Fibroblast of the aortic adventitia (primary cell): ENCODE data around the gene CMBL. TPM values are rescaled to one million over a fixed set of nuclear protein-coding genes. Genes with fewer than 3 reads are reported as not detected.

ENCODE experiments used
- DNase-seq: peaks from one replicate; pipeline ENCODE4 v3.0.0-alpha.2; 2010; ENCODE audit warnings: low read depth
- H3K4me3 ChIP-seq: 2 replicates; pipeline ENCODE4 v1.5.1; 2011; ENCODE audit warnings: low read depth, mild to moderate bottlenecking, control low read depth, low read length, moderate library complexity
- total RNA-seq: library from RNA; depleted of rRNA; stranded (reverse); fragments of >200 nt; gene quantifications from 2 replicates; pipeline ENCODE4 v1.2.3, GENCODE V29; 2012; ENCODE audit warnings: low replicate concordance
- TF ChIP-seq, protein P1 (sequence below): IDR thresholded peaks from 2 replicates; pipeline ENCODE4 v1.5.1; 2011; ENCODE audit warnings: mild to moderate bottlenecking, low read length, control low read depth, inconsistent platforms; ENCODE audit not compliant: insufficient read depth

The CMBL gene
- total RNA-seq, result 12.3 and 13.6 TPM in 2 replicates

DNA sequence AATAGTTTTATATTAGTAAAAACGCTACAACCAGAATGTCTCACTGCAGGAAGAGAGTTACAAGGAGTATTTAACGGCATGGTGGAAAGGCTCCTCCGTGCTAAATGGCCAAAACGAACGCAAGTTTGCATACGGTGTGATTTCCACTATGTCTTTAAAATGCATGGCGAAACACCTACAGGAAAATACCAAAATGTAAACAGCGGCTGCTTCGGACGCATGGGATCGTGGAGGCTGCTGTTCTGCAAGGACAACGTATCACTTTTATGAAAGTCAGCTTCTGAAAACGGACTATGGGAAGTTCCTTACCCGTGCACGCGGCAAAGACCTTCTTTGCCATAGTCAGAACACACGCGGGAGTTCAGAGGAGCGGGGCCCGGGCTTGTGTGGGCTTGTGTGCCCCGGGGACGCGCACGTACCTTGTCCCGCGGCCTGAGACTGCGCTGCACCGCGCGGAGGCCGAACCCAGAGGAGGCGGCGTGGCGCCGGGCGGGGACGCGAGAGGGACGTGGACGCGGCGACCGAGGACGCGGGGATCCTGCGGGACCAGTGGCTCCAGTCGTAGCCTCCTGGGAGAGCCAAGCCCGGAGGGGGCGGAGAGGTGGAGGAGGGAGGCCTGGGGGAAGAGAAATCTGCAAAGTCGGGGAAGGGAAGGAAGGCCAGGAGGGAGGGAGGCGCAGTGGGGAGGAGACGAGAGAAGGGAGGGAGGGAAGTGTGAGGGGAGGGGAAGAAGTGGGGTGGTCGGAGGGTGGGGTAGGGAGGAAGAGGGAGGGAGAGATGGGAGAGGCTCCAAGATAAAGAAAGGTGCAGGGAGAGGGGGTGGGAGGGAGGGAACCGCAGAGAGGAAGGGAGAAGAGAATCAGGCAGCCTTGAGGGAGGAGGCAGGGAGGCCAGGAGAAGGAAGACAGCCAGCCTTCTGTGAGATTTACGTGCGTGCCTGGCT, at the start of gene CMBL:
Gene CMBL (minus strand): TSS at position 697 of the 943 bp plus-strand sequence. CDS start 17,140 bp downstream, outside the sequence.
- TF ChIP-seq, protein P1, sequence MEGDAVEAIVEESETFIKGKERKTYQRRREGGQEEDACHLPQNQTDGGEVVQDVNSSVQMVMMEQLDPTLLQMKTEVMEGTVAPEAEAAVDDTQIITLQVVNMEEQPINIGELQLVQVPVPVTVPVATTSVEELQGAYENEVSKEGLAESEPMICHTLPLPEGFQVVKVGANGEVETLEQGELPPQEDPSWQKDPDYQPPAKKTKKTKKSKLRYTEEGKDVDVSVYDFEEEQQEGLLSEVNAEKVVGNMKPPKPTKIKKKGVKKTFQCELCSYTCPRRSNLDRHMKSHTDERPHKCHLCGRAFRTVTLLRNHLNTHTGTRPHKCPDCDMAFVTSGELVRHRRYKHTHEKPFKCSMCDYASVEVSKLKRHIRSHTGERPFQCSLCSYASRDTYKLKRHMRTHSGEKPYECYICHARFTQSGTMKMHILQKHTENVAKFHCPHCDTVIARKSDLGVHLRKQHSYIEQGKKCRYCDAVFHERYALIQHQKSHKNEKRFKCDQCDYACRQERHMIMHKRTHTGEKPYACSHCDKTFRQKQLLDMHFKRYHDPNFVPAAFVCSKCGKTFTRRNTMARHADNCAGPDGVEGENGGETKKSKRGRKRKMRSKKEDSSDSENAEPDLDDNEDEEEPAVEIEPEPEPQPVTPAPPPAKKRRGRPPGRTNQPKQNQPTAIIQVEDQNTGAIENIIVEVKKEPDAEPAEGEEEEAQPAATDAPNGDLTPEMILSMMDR, result no peak
- DNase-seq, result peak; percentile 68

DNA sequence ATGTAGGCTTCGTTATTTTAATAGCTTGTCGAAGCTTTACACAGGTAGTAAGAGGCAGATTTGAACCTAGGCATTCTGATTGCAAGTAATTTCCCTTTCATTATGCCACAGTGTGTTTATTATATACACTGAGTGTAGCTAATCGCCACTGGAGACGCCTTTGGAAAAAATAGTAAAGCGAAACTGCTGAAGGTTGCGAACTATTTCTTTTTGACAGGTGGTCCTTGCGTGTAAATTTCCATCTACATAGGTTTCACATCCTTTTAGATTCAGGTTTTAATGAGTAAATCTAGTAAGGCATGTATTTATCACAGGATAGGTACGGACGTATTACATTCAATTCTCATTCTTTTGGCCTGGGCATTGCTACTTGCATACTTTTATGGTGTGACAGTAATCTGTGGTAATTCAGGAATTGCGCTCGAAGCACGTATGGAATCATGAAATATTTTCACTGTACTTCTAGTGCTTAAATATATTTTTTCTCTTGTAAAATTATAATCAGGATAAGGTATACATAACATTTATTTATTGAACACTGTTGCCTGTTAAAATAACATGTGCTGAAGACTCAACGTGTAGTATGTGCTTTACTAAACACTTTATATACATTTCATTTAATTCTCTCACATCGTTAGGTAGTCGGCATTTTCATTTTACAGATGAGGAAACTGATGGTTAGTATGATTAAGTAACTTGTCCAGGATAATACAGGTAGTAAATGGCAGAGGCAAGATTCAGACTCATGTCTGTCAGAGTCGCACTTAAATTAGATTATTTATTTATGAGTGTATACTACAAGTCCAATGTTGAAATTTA, 47.6 kb upstream of the CMBL start:
- peak; percentile 57 for DNase-seq
- peak overlapping the region; percentile 82 for H3K4me3 ChIP-seq
- TF ChIP-seq, protein P1, result no peak

More for the DNA sequence above, at the start of gene CMBL:
- peak within 1 kb of the TSS; percentile 76 for H3K4me3 ChIP-seq

DNA sequence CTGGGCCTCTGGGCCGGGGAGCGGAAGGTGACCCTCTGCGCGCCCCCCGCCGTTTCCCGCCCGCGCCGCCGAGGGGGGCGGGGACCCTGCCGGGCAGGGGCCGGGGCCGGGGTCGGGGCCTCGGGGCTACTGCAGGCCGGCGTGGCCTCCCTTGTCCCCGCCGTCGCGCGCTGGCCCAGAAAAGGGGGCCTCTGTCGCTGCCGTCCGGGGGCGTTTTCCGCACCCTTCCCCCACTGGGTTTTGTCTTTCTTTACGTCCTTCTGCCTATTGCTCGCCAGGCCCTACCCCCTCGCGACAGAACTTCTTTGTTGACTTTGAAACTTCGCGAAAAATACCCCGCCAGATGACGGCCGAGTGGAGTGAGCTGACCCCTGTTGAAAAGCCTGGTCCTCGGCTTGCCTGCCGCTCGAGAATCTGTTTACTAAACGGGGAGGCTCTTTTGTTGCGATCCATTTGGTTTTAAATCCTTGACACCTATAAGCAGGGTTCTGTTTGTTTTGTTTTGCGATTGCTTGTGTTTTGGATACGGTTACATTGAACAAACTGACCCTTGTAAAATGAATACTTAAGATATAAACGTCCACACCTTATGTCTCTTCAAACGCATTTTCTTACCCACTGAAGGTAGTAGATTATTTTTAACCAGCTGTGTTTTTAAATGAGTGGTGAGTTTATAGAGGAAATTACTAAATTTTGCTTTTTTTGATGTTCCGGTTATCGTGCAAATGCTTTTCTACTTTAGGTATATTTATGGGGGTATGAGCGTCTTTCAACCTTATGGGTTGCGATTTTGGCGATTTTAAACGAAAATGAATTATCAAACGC, 46.6 kb upstream of the CMBL start:
- H3K4me3 ChIP-seq, result peak overlapping the region; percentile 82
- TF ChIP-seq, protein P1, result no peak
- peak; percentile 34 for DNase-seq

DNA sequence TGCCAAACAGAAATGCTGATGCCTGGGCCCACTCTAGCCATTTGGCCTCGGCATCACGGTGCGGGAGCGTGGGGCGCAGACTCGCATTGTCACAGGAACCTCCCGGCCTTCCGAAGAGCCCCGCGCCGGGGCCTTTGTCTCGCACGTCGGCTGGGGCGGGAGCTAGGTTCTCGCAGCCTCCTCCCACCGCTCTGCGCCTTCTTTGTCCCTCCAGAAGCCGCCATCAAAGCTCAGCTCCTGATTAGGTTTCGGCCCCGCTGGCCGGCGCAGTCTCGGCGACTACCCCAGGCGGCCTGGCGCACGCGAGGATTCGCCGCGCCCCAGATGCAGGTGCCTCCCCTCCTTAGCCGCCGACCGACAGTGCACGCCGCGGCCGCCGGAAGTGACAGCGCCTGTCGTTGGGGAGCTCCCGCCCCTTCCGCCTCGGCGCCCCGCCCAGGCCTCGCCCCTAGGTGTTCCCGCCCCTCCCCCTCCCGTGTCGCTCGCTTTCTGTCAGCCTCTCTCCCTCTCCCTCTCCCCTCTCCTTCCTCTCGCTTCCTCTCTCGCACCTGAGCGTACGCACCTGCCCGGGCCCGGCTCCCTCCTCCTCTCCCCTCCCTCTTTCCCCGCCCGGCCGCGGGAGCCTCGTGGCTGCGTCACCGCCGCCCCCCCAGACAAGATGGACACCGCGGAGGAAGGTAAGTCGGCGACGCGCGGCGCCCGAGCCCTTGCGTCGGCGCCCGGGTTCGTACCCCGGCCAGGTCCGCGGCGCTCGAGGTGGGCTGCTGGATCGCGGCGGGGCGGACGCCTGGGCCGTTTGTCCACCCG, 45.7 kb upstream of the CMBL start, which contains the start of gene MARCHF6:
Gene MARCHF6 (plus strand): TSS at position 455 of the 807 bp plus-strand sequence. CDS start 204 bp downstream, at position 659.
- TF ChIP-seq, protein P1, result no peak
- peak within 1 kb of the TSS; percentile 82 for H3K4me3 ChIP-seq
- peak; percentile 80 for DNase-seq

DNA sequence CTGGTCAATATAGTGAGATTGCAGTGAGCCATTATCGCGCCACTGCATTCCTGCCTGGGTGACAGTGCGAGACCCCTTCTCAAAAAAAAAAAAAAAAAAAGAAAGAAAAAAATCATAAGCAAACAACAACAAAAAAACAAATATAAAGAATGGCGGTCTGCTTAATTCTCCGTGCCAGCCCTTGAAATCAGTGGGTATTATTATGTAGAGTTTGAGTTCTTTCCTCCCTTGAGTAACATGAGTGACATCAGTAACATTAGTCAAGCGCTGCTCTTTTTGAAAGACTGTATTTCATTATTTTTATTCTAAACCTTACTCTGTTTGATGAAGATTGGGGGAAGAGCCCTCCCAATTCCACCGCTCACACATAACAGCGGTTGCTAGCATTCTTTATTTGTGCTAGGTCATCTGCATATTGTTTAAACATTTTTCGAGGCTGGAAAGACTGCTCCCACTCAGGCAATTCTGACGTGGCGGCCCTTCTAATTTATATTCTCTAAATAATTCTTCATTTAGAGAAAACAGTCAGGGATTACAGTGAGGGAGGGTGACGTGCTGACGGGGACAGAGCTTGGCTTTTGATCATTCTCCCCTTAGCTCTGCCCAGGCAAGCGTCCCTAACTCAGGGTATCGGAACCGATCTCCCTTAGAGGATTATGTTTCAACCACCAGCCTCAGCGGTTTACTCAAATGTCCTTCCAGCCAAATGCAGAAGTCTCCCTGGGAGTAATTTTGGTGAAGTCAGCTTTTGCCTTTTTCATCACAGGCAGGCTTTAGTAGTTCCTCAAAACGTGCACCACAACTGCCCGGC, 44.9 kb upstream of the CMBL start:
- DNase-seq, result peak; percentile 55
- TF ChIP-seq, protein P1, result no peak
- peak overlapping the region; percentile 82 for H3K4me3 ChIP-seq
